Lower leg skin (tissue), 4 donors: ENCODE results near the gene ELF1. TPM values are rescaled to one million over a fixed set of nuclear protein-coding genes. Genes with fewer than 3 reads are reported as not detected.

Experiments used
- DNase-seq, 2 donors: peaks; one replicate each; pipeline ENCODE4 v3.0.0-alpha.2; 2019; ENCODE audit warnings: low spot score in 2 of 2
- H3K4me3 ChIP-seq: fragments of 200-600 bp; sonication (generic); 2 replicates; pipeline ENCODE4 v1.5.1; 2017; ENCODE audit warnings: mild to moderate bottlenecking, low read depth; ENCODE audit not compliant: poor library complexity, severe bottlenecking
- CTCF ChIP-seq, 3 donors: fragments of 450-650 bp; IDR thresholded peaks; one replicate each; pipeline ENCODE4 v1.5.1; 2016; ENCODE audit warnings: antibody characterized with exemption in 3 of 3, mild to moderate bottlenecking in 3 of 3, moderate library complexity in 2 of 3
- POLR2A ChIP-seq, 2 donors: fragments of 450-650 bp; IDR thresholded peaks; one replicate each; pipeline ENCODE4 v1.6.1; 2016 to 2017; ENCODE audit warnings: antibody characterized with exemption in 2 of 2, mild to moderate bottlenecking in 1 of 2, moderate library complexity in 1 of 2
- WGBS, 2 donors: methylation state at CpG; one replicate each; pipeline ENCODE4 v1.1.5; 2018; 5-methylcytosine and 5-hydroxymethylcytosine counted together
- intact Hi-C: fragments of 100-400 bp; cut with DNase I; formaldehyde crosslinking; loops from one replicate; pipeline ENCODE4 v1.15.0; 2023; ENCODE audit warnings: low total_unique reads
- total RNA-seq, 4 donors: library from RNA; depleted of rRNA; stranded (reverse); fragments of >200 nt; gene quantifications; one replicate each; pipeline ENCODE4 v1.1.0, GENCODE V29; 2016

Gene ELF1
- total RNA-seq, 4 donors from 2014 or later = 112 to 137 (median 125) TPM

- no peak overlapping the region for H3K4me3 ChIP-seq
- TF ChIP-seq POLR2A (IDR thresholded peaks at IDR 0.05) (no peak), CTCF (IDR thresholded peaks at IDR 0.05) (no peak)
- intact Hi-C loops = no loop called here
- no peak for DNase-seq
- 73 to 85% methylated on average over 4 of the region's 4 CpGs for whole genome bisulfite sequencing, 2 donors
These were observed 6.4 kb upstream of the ELF1 start for GRCh38 chr13:41025518-41025917.

GRCh38 chr13:41019578-41020347 lies 647 bp upstream of the ELF1 start:
- TF ChIP-seq POLR2A (IDR thresholded peaks at IDR 0.05) = no peak
- TF ChIP-seq CTCF (IDR thresholded peaks at IDR 0.05) = no peak
- no peak overlapping the region for H3K4me3 ChIP-seq
- intact Hi-C loops = no loop called here
- 72 to 80% methylated on average over 2 of the region's 2 CpGs for WGBS, 2 donors
- DNase-seq = no peak

- TF ChIP-seq CTCF (IDR thresholded peaks at IDR 0.05) = no peak
- TF ChIP-seq POLR2A (IDR thresholded peaks at IDR 0.05) = no peak
- intact Hi-C loops = no loop called here
- no peak for DNase-seq
- no peak overlapping the region for H3K4me3 ChIP-seq
- 39 to 46% methylated on average over 1 of the region's 1 CpG for WGBS, 2 donors
These were observed 541 bp downstream of the ELF1 start for GRCh38 chr13:41018602-41018948.

- TF ChIP-seq POLR2A (IDR thresholded peaks at IDR 0.05) (no peak), CTCF (IDR thresholded peaks at IDR 0.05) (no peak)
- no peak for DNase-seq
These were observed 1.1 kb downstream of the ELF1 start for GRCh38 chr13:41017817-41018601.

GRCh38 chr13:41017159-41017558 lies 2.0 kb downstream of the ELF1 start:
- DNase-seq = peak in 1 of 2 donors; percentile 33
- intact Hi-C loops = no loop called here
- no peak overlapping the region for H3K4me3 ChIP-seq
- TF ChIP-seq POLR2A (IDR thresholded peaks at IDR 0.05) (no peak), CTCF (IDR thresholded peaks at IDR 0.05) (no peak)
- 37 to 43% methylated on average over 2 of the region's 2 CpGs for WGBS, 2 donors

More at GRCh38 chr13:41017817-41018601, 1.1 kb downstream of the ELF1 start:
- intact Hi-C loops = no loop called here
- H3K4me3 ChIP-seq = no peak overlapping the region
- WGBS, 2 donors = 44 to 48% methylated on average over 3 of the region's 3 CpGs
